ENCODE measurements around the gene GNPTAB.
A peak's percentile ranks its signal among the peaks of the same experiment; 100 is the strongest.
"Not testable (repeated sequence)": the region's sequence is repeated elsewhere in the genome, so short reads cannot be mapped to it uniquely, and the experiment has no call there.

The GNPTAB gene

GRCh38 chr12:101830367-101831325 lies at the start of gene GNPTAB:
Gene GNPTAB (minus strand): TSS chr12:101830959. CDS start chr12:101830675, 284 bp downstream.
- DNase-seq: peak; percentile 95

- no peak for DNase-seq
These were observed 47.6 kb upstream of the GNPTAB start for GRCh38 chr12:101878243-101878821.

GRCh38 chr12:101877806-101878242 lies 47.1 kb upstream of the GNPTAB start:
- no peak for DNase-seq

GRCh38 chr12:101876861-101877805 lies 46.4 kb upstream of the GNPTAB start, which contains the start of gene DRAM1:
Gene DRAM1 (plus strand): TSS chr12:101877580. CDS start chr12:101877790, 210 bp downstream.
- peak; percentile 74 for DNase-seq

- DNase-seq: no peak
These were observed 45.6 kb upstream of the GNPTAB start for GRCh38 chr12:101876322-101876860.

- DNase-seq: no peak
These were observed 44.4 kb upstream of the GNPTAB start for GRCh38 chr12:101875162-101875561.

- no peak for DNase-seq
These were observed 40.2 kb upstream of the GNPTAB start for GRCh38 chr12:101870925-101871324.

- DNase-seq: not testable (repeated sequence)
These were observed 36.9 kb upstream of the GNPTAB start for GRCh38 chr12:101867619-101868018.

GRCh38 chr12:101866615-101867373 lies 36.0 kb upstream of the GNPTAB start:
- no peak for DNase-seq

- no peak for DNase-seq
These were observed 33.2 kb upstream of the GNPTAB start for GRCh38 chr12:101863981-101864380.

- DNase-seq: no peak
These were observed 31.5 kb upstream of the GNPTAB start for GRCh38 chr12:101862245-101862644.

- DNase-seq: not testable (repeated sequence)
These were observed 30.9 kb upstream of the GNPTAB start for GRCh38 chr12:101861688-101862087.

- no peak for DNase-seq
These were observed 29.2 kb upstream of the GNPTAB start for GRCh38 chr12:101859664-101860607.

GRCh38 chr12:101858361-101858760 lies 27.6 kb upstream of the GNPTAB start:
- DNase-seq: no peak

- DNase-seq: no peak
These were observed 26.3 kb upstream of the GNPTAB start for GRCh38 chr12:101857043-101857558.

GRCh38 chr12:101856614-101857013 lies 25.9 kb upstream of the GNPTAB start:
- not testable (repeated sequence) for DNase-seq

GRCh38 chr12:101855976-101856375 lies 25.2 kb upstream of the GNPTAB start:
- DNase-seq: no peak

GRCh38 chr12:101855364-101855884 lies 24.7 kb upstream of the GNPTAB start:
- no peak for DNase-seq

- no peak for DNase-seq
These were observed 24.0 kb upstream of the GNPTAB start for GRCh38 chr12:101854747-101855146.

GRCh38 chr12:101852998-101853397 lies 22.2 kb upstream of the GNPTAB start:
- DNase-seq: no peak
